HepG2 (cell line): Measurements from ENCODE around the gene DSE. TPM values are rescaled to one million over a fixed set of nuclear protein-coding genes. Genes with fewer than 3 reads are reported as not detected.

Experiments used
- ATAC-seq: fragments of 200-7000 bp; cut with Tn5 transposase; 3 replicates; pipeline ENCODE4 v1.9.1; 2020; ENCODE audit warnings: mild to moderate bottlenecking, moderate library complexity
- BruUV-seq: library from RNA; stranded (reverse); fragments of 400-500 nt; replicated peaks from 2 replicates; lab custom pipeline; 2021; lab: Mats Ljungman, UMichigan
- CTCF ChIA-PET: fragments of 300-600 bp; formaldehyde crosslinking; extraction: SDS; loops from one replicate; lab custom pipeline; 2021; ENCODE audit warnings: low total read pairs, inconsistent platforms, low intra/inter-chr PET ratio; lab: Yijun Ruan, JAX
- POLR2A ChIA-PET: fragments of 350-600 bp; sonication (Branson Sonifier 250); formaldehyde crosslinking; loops from one replicate; lab custom pipeline; 2020; ENCODE audit warnings: antibody characterized with exemption, inconsistent platforms; lab: Yijun Ruan, JAX
- DNase-seq: peaks from one replicate; pipeline ENCODE4 v3.0.0-alpha.2; 2015; ENCODE audit warnings: low spot score
- FAIRE-seq: peaks from 3 replicates; lab custom pipeline; 2011; peaks lifted over from hg19 to GRCh38; lab: Jason Lieb, UNC
- H2AFZ ChIP-seq: one replicate; pipeline ENCODE4 v1.6.1; 2011; ENCODE audit warnings: low read length, inconsistent platforms
- H3K27ac ChIP-seq: fragments of 300-600 bp; 3 replicates; pipeline ENCODE4 v1.8.0; 2011; ENCODE audit warnings: mixed run types, mild to moderate bottlenecking, mixed read lengths, low read length, inconsistent platforms; ENCODE audit not compliant: insufficient read depth; ENCODE audit errors: extremely low read length
- H3K27me3 ChIP-seq, 2 experiments: fragments of 200-600 bp in 1 of 2; 2 replicates in 1 of 2; 3 replicates in 1 of 2; pipeline versions ENCODE4 v1.6.0 to v1.8.0; 2011; ENCODE audit warnings: low read length in 2 of 2, mild to moderate bottlenecking in 2 of 2, moderate library complexity in 2 of 2, inconsistent platforms in 1 of 2; ENCODE audit not compliant: insufficient read depth in 2 of 2, control insufficient read depth in 1 of 2
- H3K36me3 ChIP-seq, 2 experiments: fragments of 200-600 bp in 1 of 2; replicated peaks in 1 of 2; 2 replicates in 1 of 2; 3 replicates in 1 of 2; pipeline versions ENCODE4 v1.5.1 to v1.8.0; 2011; ENCODE audit warnings: low read length in 2 of 2, inconsistent platforms in 1 of 2; ENCODE audit not compliant: insufficient read depth in 2 of 2, control insufficient read depth in 1 of 2
- H3K4me1 ChIP-seq: 2 replicates; pipeline ENCODE4 v1.5.1; 2012; ENCODE audit warnings: low read length, inconsistent platforms; ENCODE audit not compliant: insufficient read depth
- H3K4me2 ChIP-seq: 2 replicates; pipeline ENCODE4 v1.6.0; 2011; ENCODE audit warnings: low read depth, low read length, inconsistent platforms
- H3K4me3 ChIP-seq, 3 experiments: fragments of 200-600 bp in 1 of 3; sonication (generic), shearing (Covaris generic) in 1 of 3; replicated peaks in 1 of 3; 2 replicates each; pipeline ENCODE4 v1.5.1; 2011 to 2016; ENCODE audit warnings: low read length in 3 of 3, inconsistent platforms in 2 of 3, low read depth in 2 of 3, mild to moderate bottlenecking in 2 of 3, control low read depth in 1 of 3, mixed read lengths in 1 of 3; ENCODE audit not compliant: insufficient read depth in 1 of 3
- H3K79me2 ChIP-seq: one replicate; pipeline ENCODE4 v1.6.1; 2011; ENCODE audit warnings: low read length, inconsistent platforms; ENCODE audit not compliant: insufficient read depth
- H3K9ac ChIP-seq: 2 replicates; pipeline ENCODE4 v1.6.0; 2011; ENCODE audit warnings: mild to moderate bottlenecking, low read depth, low read length, inconsistent platforms; ENCODE audit not compliant: insufficient read depth
- H3K9me3 ChIP-seq: 2 replicates; pipeline ENCODE4 v1.5.1; 2012; ENCODE audit warnings: mild to moderate bottlenecking, low read length
- H4K20me1 ChIP-seq: 2 replicates; pipeline ENCODE4 v1.6.0; 2011; ENCODE audit warnings: inconsistent platforms, mild to moderate bottlenecking, low read length, moderate library complexity; ENCODE audit not compliant: insufficient read depth
- ETV5 ChIP-seq: IDR thresholded peaks from 2 replicates; pipeline ENCODE4 v1.6.1; 2018; ENCODE audit warnings: missing biosample characterization, missing genetic modification reagents, inconsistent platforms, borderline replicate concordance
- MAFF ChIP-seq: IDR thresholded peaks from 2 replicates; pipeline ENCODE4 v1.6.1; 2011; ENCODE audit warnings: low read depth, low read length, improper control_type of control experiment
- MAFK ChIP-seq, 2 experiments: IDR thresholded peaks in 1 of 2; conservative IDR thresholded peaks in 1 of 2; 2 replicates each; pipeline ENCODE4 v1.6.1; 2011; ENCODE audit warnings: improper control_type of control experiment in 2 of 2, low read length in 2 of 2
- SIX4 ChIP-seq: sonication (generic); formaldehyde crosslinking; IDR thresholded peaks from 2 replicates; pipeline ENCODE4 v1.4.0; 2020; ENCODE audit warnings: missing genetic modification reagents
- SP140L ChIP-seq: sonication (generic); formaldehyde crosslinking; IDR thresholded peaks from 2 replicates; pipeline ENCODE4 v1.4.0; 2020; ENCODE audit warnings: missing genetic modification reagents, borderline replicate concordance
- SRY ChIP-seq: sonication (generic); formaldehyde crosslinking; IDR thresholded peaks from 2 replicates; pipeline ENCODE4 v1.8.0; 2022; ENCODE audit warnings: mild to moderate bottlenecking, missing genetic modification reagents
- ZNF274 ChIP-seq: sonication (generic); formaldehyde crosslinking; IDR thresholded peaks from 2 replicates; pipeline ENCODE4 v1.5.1; 2020; ENCODE audit warnings: mild to moderate bottlenecking, missing genetic modification reagents
- ZNF431 ChIP-seq: sonication (generic); formaldehyde crosslinking; IDR thresholded peaks from 2 replicates; pipeline ENCODE4 v1.9.0; 2022; ENCODE audit warnings: missing genetic modification reagents, low read depth, mild to moderate bottlenecking, borderline replicate concordance
- ZNF598 ChIP-seq: sonication (generic); formaldehyde crosslinking; IDR thresholded peaks from 2 replicates; pipeline ENCODE4 v1.5.1; 2020; ENCODE audit warnings: mild to moderate bottlenecking, missing genetic modification reagents, borderline replicate concordance
- ZNF891 ChIP-seq: sonication (generic); formaldehyde crosslinking; IDR thresholded peaks from 2 replicates; pipeline ENCODE4 v1.5.0; 2020; ENCODE audit warnings: mild to moderate bottlenecking, missing genetic modification reagents
- WGBS: methylation state at CpG from one replicate; pipeline ENCODE4 v1.1.6; 2017; ENCODE audit warnings: low lambda C conversion rate; 5-methylcytosine and 5-hydroxymethylcytosine counted together
- in situ Hi-C: cut with HindIII; loops from 2 replicates; pipeline ENCODE4 v1.10.0; 2017; ENCODE audit warnings: low pct_unique_long_range_greater_than_20kb; ENCODE audit not compliant: extremely low pct_ligation_motif_present
- intact Hi-C: fragments of 100-400 bp; cut with micrococcal nuclease; formaldehyde crosslinking; loops from one replicate; pipeline ENCODE4 v1.10.0; 2022; ENCODE audit not compliant: unreplicated experiment
- polyA plus RNA-seq, 8 experiments: library from polyadenylated mRNA; depleted of rRNA in 3 of 8; stranded (reverse) in 7 of 8; unstranded in 1 of 8; fragments of >200 nt; fragmentation: Illumina TruSeq in 4 of 8; extraction: Trizol in 4 of 8; gene quantifications; 2 replicates each; pipeline versions ENCODE4 v1.2.1 to v1.2.3, GENCODE V29; 2011 to 2016; ENCODE audit warnings: low read depth in 4 of 8, missing spikeins in 1 of 8, mixed read lengths in 1 of 8; ENCODE audit not compliant: insufficient read depth in 1 of 8
- total RNA-seq, 5 experiments: library from RNA; depleted of rRNA; stranded (reverse); fragments of >200 nt; fragmentation: Illumina TruSeq; extraction: Trizol; gene quantifications; 2 replicates each; pipeline ENCODE4 v1.2.3, GENCODE V29; 2016; ENCODE audit warnings: low read depth in 1 of 5
- TF ChIP-seq, protein P1 (sequence below): sonication (generic); formaldehyde crosslinking; IDR thresholded peaks from one replicate; pipeline ENCODE4 v1.5.1; 2020; ENCODE audit warnings: mild to moderate bottlenecking, missing genetic modification reagents; ENCODE audit errors: not compliant biosample characterization

The DSE gene
- total and polyA plus RNA-seq, 2 of the 13 experiments (the other 11 are each of a cell fraction or from before 2014, with no cell fraction given), result 2.6 to 4.6 TPM

- Histone ChIP-seq H2AFZ (no peak overlapping the region), H3K36me3 (no peaks in the 10 kb centered on the region), H3K4me1 (no peaks in the 10 kb centered on the region), H3K27ac (no peak overlapping the region), H3K79me2 (no peaks in the 10 kb centered on the region), H4K20me1 (no peaks in the 10 kb centered on the region), H3K9ac (no peak overlapping the region), H3K4me2 (no peak overlapping the region), H3K4me3 (no peak overlapping the region), H3K9me3 (no peaks in the 10 kb centered on the region), H3K27me3 (no peaks in the 10 kb centered on the region)
- TF ChIP-seq MAFK (conservative IDR thresholded peaks at IDR 0.05 in 1 of 2, IDR thresholded peaks at IDR 0.05 in 1 of 2; ENCODE audit: low read length in 2 of 2) (peak; percentile 67 to 71), SP140L (no peak), ZNF431 (CRISPR knock-in tag) (no peak), ZNF598 (CRISPR knock-in tag) (no peak), MAFF (peak; percentile 60), SRY (CRISPR knock-in tag) (no peak), ETV5 (CRISPR knock-in tag) (no peak), ZNF891 (CRISPR knock-in tag) (no peak), SIX4 (CRISPR knock-in tag) (no peak)
- no peak for FAIRE-seq
- in situ Hi-C loops (no loop called here), intact Hi-C loops (no loop called here)
- no peak for DNase-seq
- BruUV-seq, result no TSS peak
- CTCF ChIA-PET, result no interaction called here
- 28% methylated on average over 1 of the region's 1 CpG for WGBS
- POLR2A ChIA-PET, result no interaction called here
- ATAC-seq, result no peak
These were observed 35.0 kb upstream of the DSE start for GRCh38 chr6:116335612-116336215.

- intact Hi-C loops (no loop called here), in situ Hi-C loops (no loop called here)
- ChIA-PET CTCF (no interaction called here), POLR2A (no interaction called here)
- Histone ChIP-seq H3K9me3 (no peaks in the 10 kb centered on the region), H3K4me3 (no peak overlapping the region), H3K9ac (no peak overlapping the region), H3K36me3 (no peaks in the 10 kb centered on the region), H3K4me2 (no peak overlapping the region), H3K79me2 (no peaks in the 10 kb centered on the region), H3K4me1 (no peaks in the 10 kb centered on the region), H3K27ac (no peak overlapping the region), H3K27me3 (no peaks in the 10 kb centered on the region), H4K20me1 (no peaks in the 10 kb centered on the region), H2AFZ (no peak overlapping the region)
- no peak for ATAC-seq
- no TSS peak for BruUV-seq
- WGBS, result 47% methylated on average over 2 of the region's 2 CpGs
- DNase-seq, result no peak
- FAIRE-seq, result no peak
- TF ChIP-seq, protein P1, sequence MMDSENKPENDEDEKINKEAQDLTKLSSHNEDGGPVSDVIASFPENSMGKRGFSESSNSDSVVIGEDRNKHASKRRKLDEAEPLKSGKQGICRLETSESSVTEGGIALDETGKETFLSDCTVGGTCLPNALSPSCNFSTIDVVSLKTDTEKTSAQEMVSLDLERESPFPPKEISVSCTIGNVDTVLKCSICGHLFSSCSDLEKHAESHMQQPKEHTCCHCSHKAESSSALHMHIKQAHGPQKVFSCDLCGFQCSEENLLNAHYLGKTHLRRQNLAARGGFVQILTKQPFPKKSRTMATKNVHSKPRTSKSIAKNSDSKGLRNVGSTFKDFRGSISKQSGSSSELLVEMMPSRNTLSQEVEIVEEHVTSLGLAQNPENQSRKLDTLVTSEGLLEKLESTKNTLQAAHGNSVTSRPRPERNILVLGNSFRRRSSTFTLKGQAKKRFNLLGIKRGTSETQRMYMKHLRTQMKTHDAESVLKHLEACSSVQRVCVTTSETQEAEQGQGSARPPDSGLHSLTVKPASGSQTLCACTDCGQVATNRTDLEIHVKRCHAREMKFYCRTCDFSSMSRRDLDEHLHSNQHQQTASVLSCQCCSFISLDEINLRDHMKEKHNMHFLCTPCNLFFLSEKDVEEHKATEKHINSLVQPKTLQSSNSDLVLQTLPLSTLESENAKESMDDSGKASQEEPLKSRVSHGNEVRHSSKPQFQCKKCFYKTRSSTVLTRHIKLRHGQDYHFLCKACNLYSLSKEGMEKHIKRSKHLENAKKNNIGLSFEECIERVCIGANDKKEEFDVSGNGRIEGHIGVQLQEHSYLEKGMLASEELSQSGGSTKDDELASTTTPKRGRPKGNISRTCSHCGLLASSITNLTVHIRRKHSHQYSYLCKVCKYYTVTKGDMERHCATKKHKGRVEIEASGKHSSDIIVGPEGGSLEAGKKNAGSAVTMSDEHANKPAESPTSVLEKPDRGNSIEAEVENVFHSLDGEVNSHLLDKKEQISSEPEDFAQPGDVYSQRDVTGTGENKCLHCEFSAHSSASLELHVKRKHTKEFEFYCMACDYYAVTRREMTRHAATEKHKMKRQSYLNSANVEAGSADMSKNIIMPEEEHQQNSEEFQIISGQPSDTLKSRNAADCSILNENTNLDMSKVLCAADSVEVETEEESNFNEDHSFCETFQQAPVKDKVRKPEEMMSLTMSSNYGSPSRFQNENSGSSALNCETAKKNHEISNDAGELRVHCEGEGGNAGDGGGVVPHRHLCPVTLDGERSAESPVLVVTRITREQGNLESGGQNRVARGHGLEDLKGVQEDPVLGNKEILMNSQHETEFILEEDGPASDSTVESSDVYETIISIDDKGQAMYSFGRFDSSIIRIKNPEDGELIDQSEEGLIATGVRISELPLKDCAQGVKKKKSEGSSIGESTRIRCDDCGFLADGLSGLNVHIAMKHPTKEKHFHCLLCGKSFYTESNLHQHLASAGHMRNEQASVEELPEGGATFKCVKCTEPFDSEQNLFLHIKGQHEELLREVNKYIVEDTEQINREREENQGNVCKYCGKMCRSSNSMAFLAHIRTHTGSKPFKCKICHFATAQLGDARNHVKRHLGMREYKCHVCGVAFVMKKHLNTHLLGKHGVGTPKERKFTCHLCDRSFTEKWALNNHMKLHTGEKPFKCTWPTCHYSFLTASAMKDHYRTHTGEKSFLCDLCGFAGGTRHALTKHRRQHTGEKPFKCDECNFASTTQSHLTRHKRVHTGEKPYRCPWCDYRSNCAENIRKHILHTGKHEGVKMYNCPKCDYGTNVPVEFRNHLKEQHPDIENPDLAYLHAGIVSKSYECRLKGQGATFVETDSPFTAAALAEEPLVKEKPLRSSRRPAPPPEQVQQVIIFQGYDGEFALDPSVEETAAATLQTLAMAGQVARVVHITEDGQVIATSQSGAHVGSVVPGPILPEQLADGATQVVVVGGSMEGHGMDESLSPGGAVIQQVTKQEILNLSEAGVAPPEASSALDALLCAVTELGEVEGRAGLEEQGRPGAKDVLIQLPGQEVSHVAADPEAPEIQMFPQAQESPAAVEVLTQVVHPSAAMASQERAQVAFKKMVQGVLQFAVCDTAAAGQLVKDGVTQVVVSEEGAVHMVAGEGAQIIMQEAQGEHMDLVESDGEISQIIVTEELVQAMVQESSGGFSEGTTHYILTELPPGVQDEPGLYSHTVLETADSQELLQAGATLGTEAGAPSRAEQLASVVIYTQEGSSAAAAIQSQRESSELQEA, result no peak
- no peak for TF ChIP-seq ZNF274
These were observed 31.8 kb upstream of the DSE start for GRCh38 chr6:116338943-116339342.
